ENCODE data around the gene ANKRD35. TPM values are rescaled to one million over a fixed set of nuclear protein-coding genes. Genes with fewer than 3 reads are reported as not detected.

ANKRD35 gene
- polyA plus RNA-seq, 1 of the 3 experiments (the other 2 are of a cell fraction): 0.08 TPM

GRCh38 chr1:145858901-145859490 lies 26.7 kb downstream of the ANKRD35 start, which contains the start of gene PIAS3 (continued):
- TF ChIP-seq IRF3 (IDR thresholded peaks at IDR 0.05; ENCODE audit: low read depth, low read length): peak; percentile 50
- peak; percentile 38; the same call in 1 of the 2 replicates for TF ChIP-seq NRF1 (IDR thresholded peaks at IDR 0.05; ENCODE audit: low read depth, low read length)

GRCh38 chr1:145858238-145858900 lies 27.3 kb downstream of the ANKRD35 start:
- H3K9me2 ChIP-seq: no peaks in the 10 kb centered on the region
- H4K20me1 ChIP-seq (ENCODE audit: insufficient read depth): no peaks in the 10 kb centered on the region; the same call in 1 of the 2 replicates
- peaks cover 8 to 9% of the 10 kb centered on the region in 2 experiments; a peak in 3 of 4 replicates for H3K4me1 ChIP-seq (ENCODE audit: control insufficient read depth in 1 of 2, insufficient read depth in 2 of 2, low read depth in 1 of 2, low read length in 1 of 2)
- peak overlapping the region; percentile 83 to 95; a peak in 3 of 4 replicates for H3K27ac ChIP-seq (ENCODE audit: low read depth in 2 of 2, low read length in 1 of 2)
- H3K79me2 ChIP-seq (ENCODE audit: insufficient read depth): peaks cover 20% of the 10 kb centered on the region
- H3K9me3 ChIP-seq: no peaks in the 10 kb centered on the region
- CTCF ChIA-PET: interaction anchor here (1.3 to 9.4 kb wide), 6 partner anchors 9 to 119 kb away, joined by 3 to 162 read pairs (median 6); partner anchors contain the start of gene NUDT17
- TF ChIP-seq, protein P1, sequence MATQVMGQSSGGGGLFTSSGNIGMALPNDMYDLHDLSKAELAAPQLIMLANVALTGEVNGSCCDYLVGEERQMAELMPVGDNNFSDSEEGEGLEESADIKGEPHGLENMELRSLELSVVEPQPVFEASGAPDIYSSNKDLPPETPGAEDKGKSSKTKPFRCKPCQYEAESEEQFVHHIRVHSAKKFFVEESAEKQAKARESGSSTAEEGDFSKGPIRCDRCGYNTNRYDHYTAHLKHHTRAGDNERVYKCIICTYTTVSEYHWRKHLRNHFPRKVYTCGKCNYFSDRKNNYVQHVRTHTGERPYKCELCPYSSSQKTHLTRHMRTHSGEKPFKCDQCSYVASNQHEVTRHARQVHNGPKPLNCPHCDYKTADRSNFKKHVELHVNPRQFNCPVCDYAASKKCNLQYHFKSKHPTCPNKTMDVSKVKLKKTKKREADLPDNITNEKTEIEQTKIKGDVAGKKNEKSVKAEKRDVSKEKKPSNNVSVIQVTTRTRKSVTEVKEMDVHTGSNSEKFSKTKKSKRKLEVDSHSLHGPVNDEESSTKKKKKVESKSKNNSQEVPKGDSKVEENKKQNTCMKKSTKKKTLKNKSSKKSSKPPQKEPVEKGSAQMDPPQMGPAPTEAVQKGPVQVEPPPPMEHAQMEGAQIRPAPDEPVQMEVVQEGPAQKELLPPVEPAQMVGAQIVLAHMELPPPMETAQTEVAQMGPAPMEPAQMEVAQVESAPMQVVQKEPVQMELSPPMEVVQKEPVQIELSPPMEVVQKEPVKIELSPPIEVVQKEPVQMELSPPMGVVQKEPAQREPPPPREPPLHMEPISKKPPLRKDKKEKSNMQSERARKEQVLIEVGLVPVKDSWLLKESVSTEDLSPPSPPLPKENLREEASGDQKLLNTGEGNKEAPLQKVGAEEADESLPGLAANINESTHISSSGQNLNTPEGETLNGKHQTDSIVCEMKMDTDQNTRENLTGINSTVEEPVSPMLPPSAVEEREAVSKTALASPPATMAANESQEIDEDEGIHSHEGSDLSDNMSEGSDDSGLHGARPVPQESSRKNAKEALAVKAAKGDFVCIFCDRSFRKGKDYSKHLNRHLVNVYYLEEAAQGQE (IDR thresholded peaks at IDR 0.05; ENCODE audit: low read depth, low read length): 0 out of 2 replicates have a peak, but pooled peaks have one; percentile 2
- no peak for TF ChIP-seq RFX5 (IDR thresholded peaks at IDR 0.05; ENCODE audit: low read length)
- TF ChIP-seq TEAD4 (IDR thresholded peaks at IDR 0.05; ENCODE audit: borderline replicate concordance, insufficient read depth): no peak
- no peak for TF ChIP-seq YY1 (IDR thresholded peaks at IDR 0.05; ENCODE audit: low read depth)
- peak; percentile 12 for TF ChIP-seq CHD2 (IDR thresholded peaks at IDR 0.05; ENCODE audit: low read length, partially characterized antibody)
- TF ChIP-seq MXI1 (IDR thresholded peaks at IDR 0.05; ENCODE audit: low read depth, low read length): no peak
- H3K36me3 ChIP-seq (replicated peaks in 1 of 2; ENCODE audit: control insufficient read depth in 1 of 2, insufficient read depth in 2 of 2, low read length in 1 of 2): peaks cover 27 to 29% of the 10 kb centered on the region in 2 experiments
- H3K9ac ChIP-seq: peak overlapping the region; percentile 77; the same call in 1 of the 2 replicates
- 1% methylated on average over 34 of the region's 35 CpGs for WGBS (ENCODE audit: low lambda C conversion rate)
- no peaks in the 10 kb centered on the region for H3F3A ChIP-seq (replicated peaks; ENCODE audit: insufficient read depth)
- peak; percentile 83 for DNase-seq
- 0 out of 2 replicates have a peak overlapping the region, but pooled peaks have one; percentile 47 for H2AFZ ChIP-seq (ENCODE audit: low read depth)
- H3K4me2 ChIP-seq: peak overlapping the region; percentile 76
- POLR2A ChIA-PET: interaction anchor here (0.9 to 4.6 kb wide), 12 partner anchors 8 to 177 kb away, joined by 3 to 66 read pairs (median 4); partner anchors contain the start of genes ANKRD34A, ANKRD35, LIX1L and NUDT17
- H3K27me3 ChIP-seq (ENCODE audit: insufficient read depth): no peaks in the 10 kb centered on the region
- H3K4me3 ChIP-seq (ENCODE audit: low read depth in 2 of 2, low read length in 1 of 2): peak overlapping the region; percentile 66 to 83
